T-cell (primary cell): ENCODE measurements around the gene FOXP1. TPM values are rescaled to one million over a fixed set of nuclear protein-coding genes. Genes with fewer than 3 reads are reported as not detected.

Experiments used
- ATAC-seq, 4 experiments: fragments of 200-7000 bp in 3 of 4; fragments of 150-1000 bp in 1 of 4; cut with Tn5 transposase; replicated peaks in 1 of 4; 1 replicate in 3 of 4; 2 replicates in 1 of 4; pipeline ENCODE4 v1.10.0; 2021; ENCODE audit warnings: moderate library complexity in 3 of 4, mild to moderate bottlenecking in 2 of 4, moderate number of reproducible peaks in 1 of 4
- CTCF ChIA-PET, 2 donors: fragments of 300-600 bp; sonication (Branson Sonifier 250); formaldehyde crosslinking; loops; one replicate each; lab custom pipeline; 2022; ENCODE audit warnings: antibody characterized with exemption in 2 of 2; lab: Charles Lee
- POLR2A ChIA-PET, 2 donors: fragments of 300-600 bp; sonication (Branson Sonifier 250); formaldehyde crosslinking; loops; one replicate each; lab custom pipeline; 2022; ENCODE audit warnings: antibody characterized with exemption in 2 of 2; lab: Charles Lee
- DNase-seq, 35 experiments: peaks; one replicate each; pipeline versions ENCODE4 v3.0.0 to v3.0.0-alpha.2; 2013 to 2023
- H3K27ac ChIP-seq: one replicate; pipeline ENCODE4 v1.5.1; 2013; ENCODE audit warnings: low read length
- H3K27me3 ChIP-seq, 2 experiments: replicated peaks in 1 of 2; 1 replicate in 1 of 2; 2 replicates in 1 of 2; pipeline versions ENCODE4 v1.6.1 to v1.7.0; 2013; ENCODE audit warnings: low read length in 1 of 2, mixed read lengths in 1 of 2; ENCODE audit not compliant: control insufficient read depth in 2 of 2, insufficient read depth in 2 of 2; ENCODE audit errors: extremely low read depth in 1 of 2
- H3K36me3 ChIP-seq, 2 donors: 1 replicate in 1 of 2; 2 replicates in 1 of 2; pipeline versions ENCODE4 v1.6.1 to v1.7.0; 2013; ENCODE audit warnings: low read length in 1 of 2; ENCODE audit not compliant: control insufficient read depth in 2 of 2, insufficient read depth in 1 of 2; ENCODE audit errors: extremely low read depth in 1 of 2
- H3K4me1 ChIP-seq, 2 experiments: 1 replicate in 1 of 2; 2 replicates in 1 of 2; pipeline versions ENCODE4 v1.6.1 to v1.7.0; 2013; ENCODE audit warnings: low read length in 2 of 2, mixed read lengths in 1 of 2; ENCODE audit not compliant: insufficient read depth in 2 of 2, control insufficient read depth in 1 of 2; ENCODE audit errors: extremely low read depth in 1 of 2
- H3K4me3 ChIP-seq, 2 donors: 1 replicate in 1 of 2; 2 replicates in 1 of 2; pipeline versions ENCODE4 v1.5.1 to v1.7.0; 2013; ENCODE audit warnings: mild to moderate bottlenecking in 2 of 2, low read length in 1 of 2, moderate library complexity in 1 of 2; ENCODE audit not compliant: control insufficient read depth in 1 of 2; ENCODE audit errors: extremely low read depth in 1 of 2
- H3K9me3 ChIP-seq: 2 replicates; pipeline ENCODE4 v1.7.0; 2013
- H3K27ac Mint-ChIP-seq, 2 donors: one replicate each; pipeline ENCODE4 v1.8.0; 2020 to 2021; ENCODE audit warnings: mild to moderate bottlenecking in 2 of 2, mixed read lengths in 2 of 2
- H3K27me3 Mint-ChIP-seq, 2 donors: one replicate each; pipeline ENCODE4 v1.8.0; 2021 to 2022; ENCODE audit warnings: mixed read lengths in 2 of 2
- H3K36me3 Mint-ChIP-seq: one replicate; pipeline ENCODE4 v1.8.0; 2021; ENCODE audit warnings: mixed read lengths
- H3K4me1 Mint-ChIP-seq, 3 donors: one replicate each; pipeline ENCODE4 v1.8.0; 2020 to 2022; ENCODE audit warnings: mixed read lengths in 3 of 3, mild to moderate bottlenecking in 1 of 3
- H3K4me3 Mint-ChIP-seq, 3 donors: one replicate each; pipeline ENCODE4 v1.8.0; 2020 to 2022; ENCODE audit warnings: mild to moderate bottlenecking in 3 of 3, mixed read lengths in 3 of 3, moderate library complexity in 3 of 3
- H3K9me3 Mint-ChIP-seq, 3 donors: one replicate each; pipeline ENCODE4 v1.8.0; 2020 to 2022; ENCODE audit warnings: mixed read lengths in 3 of 3
- WGBS: methylation state at CpG from one replicate; pipeline ENCODE4 v1.1.5; 2013; ENCODE audit warnings: missing lambda C conversion rate; ENCODE audit not compliant: insufficient coverage; 5-methylcytosine and 5-hydroxymethylcytosine counted together
- total RNA-seq, 35 experiments: library from RNA in 6 of 35; stranded (reverse) in 6 of 35; fragments of 120-200 nt in 1 of 35; gene quantifications; one replicate each; pipeline versions ENCODE4 v1.2.1 to v1.2.4 and lab custom pipeline; 2013 to 2026

The FOXP1 gene
- total RNA-seq, 5 donors from 2014 or later (not counting 1 experiment from before 2014, with no cell fraction given) = 258 to 586 (median 290) TPM

- Histone ChIP-seq H3K27me3 (no peaks in the 10 kb centered on the region), H3K36me3 (peaks cover 0 to 2% of the 10 kb centered on the region in 2 donors), H3K27ac (peak overlapping the region; percentile 86), H3K4me1 (peaks cover 50 to 63% of the 10 kb centered on the region in 2 experiments), H3K4me3 (peak overlapping the region; percentile 56 to 73), H3K9me3 (no peaks in the 10 kb centered on the region)
- DNase-seq = peak; percentile 42 to 89 (median 79)
- H3K4me3 Mint-ChIP-seq = peak overlapping the region; percentile 83 to 91 (median 91)
- peaks cover 79 to 93% (median 80%) of the 10 kb centered on the region in 3 donors for H3K4me1 Mint-ChIP-seq
- POLR2A ChIA-PET = interaction anchor here (0.5 to 1.6 kb wide), 19 partner anchors 8 to 591 kb away, joined by 3 to 17 read pairs (median 4); no protein-coding TSS in a partner anchor
- ATAC-seq = peak; percentile 82 to 89 (median 85)
- H3K36me3 Mint-ChIP-seq = peaks cover 3% of the 10 kb centered on the region
- CTCF ChIA-PET = interaction anchor here (0.6 to 1.2 kb wide), 5 partner anchors 10 to 268 kb away, joined by 3 to 5 read pairs (median 3); no protein-coding TSS in a partner anchor
- no peaks in the 10 kb centered on the region for H3K9me3 Mint-ChIP-seq
- peak overlapping the region; percentile 97 to 99 for H3K27ac Mint-ChIP-seq
- H3K27me3 Mint-ChIP-seq = no peaks in the 10 kb centered on the region
- 8% methylated on average over 13 of the region's 19 CpGs for WGBS
Measured at GRCh38 chr3:71130471-71131374, 452.8 kb downstream of the FOXP1 start.

DNA sequence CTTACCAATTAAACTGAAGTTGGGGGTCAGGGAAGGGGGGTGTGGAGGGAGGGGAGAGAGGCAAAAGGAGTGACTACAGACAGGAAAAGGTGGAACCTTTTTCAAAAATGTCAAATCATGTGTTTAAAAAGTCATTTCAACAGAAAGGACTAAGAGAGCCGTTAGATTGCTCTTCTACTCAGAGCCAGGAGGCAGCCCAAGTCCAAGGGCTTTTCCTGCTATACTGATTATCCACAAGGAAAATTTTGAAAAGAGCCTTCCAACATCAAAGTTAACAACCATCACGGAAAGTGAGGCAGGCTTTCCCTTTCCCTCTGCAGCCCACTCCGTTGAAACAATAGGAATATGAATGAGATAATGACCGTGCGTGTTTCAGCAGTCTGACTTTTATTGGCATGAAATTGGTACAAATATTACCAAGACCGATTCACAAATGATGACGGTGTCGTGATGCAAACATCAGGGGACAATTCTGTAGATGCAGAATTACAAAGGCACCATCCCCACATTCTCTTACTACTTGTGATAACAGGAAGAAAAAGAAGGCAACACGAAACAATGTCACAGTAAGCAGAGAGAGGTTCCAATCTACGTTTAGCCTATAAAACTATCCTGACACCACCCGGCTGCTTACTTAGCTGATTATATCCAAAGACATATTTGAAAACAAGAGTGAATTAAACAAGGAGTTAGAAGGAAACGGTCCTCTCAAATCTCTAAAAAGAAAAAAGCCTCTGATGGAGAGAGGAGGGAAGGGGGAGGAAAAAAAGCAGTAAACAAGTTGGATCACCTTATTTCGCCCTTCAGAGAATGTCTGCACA is 453.7 kb downstream of the FOXP1 start:
- WGBS = 0% methylated on average over 2 of the region's 13 CpGs
- POLR2A ChIA-PET = interaction anchor here (0.6 to 1.6 kb wide), 9 partner anchors 9 to 381 kb away, joined by 3 to 8 read pairs (median 4); no protein-coding TSS in a partner anchor
- H3K27me3 Mint-ChIP-seq = no peaks in the 10 kb centered on the region
- H3K9me3 ChIP-seq = no peaks in the 10 kb centered on the region
- H3K4me3 ChIP-seq = peak overlapping the region; percentile 56 to 73
- peak overlapping the region; percentile 86 for H3K27ac ChIP-seq
- H3K4me3 Mint-ChIP-seq = peak overlapping the region; percentile 83 to 91 (median 91)
- H3K36me3 Mint-ChIP-seq = peaks cover 5% of the 10 kb centered on the region
- H3K4me1 ChIP-seq = peaks cover 43 to 72% of the 10 kb centered on the region in 2 experiments
- H3K27me3 ChIP-seq = no peaks in the 10 kb centered on the region
- no peaks in the 10 kb centered on the region for H3K9me3 Mint-ChIP-seq
- peaks cover 0 to 6% of the 10 kb centered on the region in 2 donors for H3K36me3 ChIP-seq
- CTCF ChIA-PET = interaction anchor here (0.6 to 1.2 kb wide), 4 partner anchors 42 to 243 kb away, joined by 3 to 5 read pairs (median 3); no protein-coding TSS in a partner anchor
- peaks cover 80 to 93% (median 81%) of the 10 kb centered on the region in 3 donors for H3K4me1 Mint-ChIP-seq
- DNase-seq = peak in 28 of 35 experiments; percentile 15 to 69 (median 38)
- ATAC-seq = peak; percentile 21 to 27 (median 24)
- H3K27ac Mint-ChIP-seq = peak overlapping the region; percentile 97 to 99

- H3K9me3 ChIP-seq = no peaks in the 10 kb centered on the region
- H3K36me3 Mint-ChIP-seq = peaks cover 7% of the 10 kb centered on the region
- H3K27me3 Mint-ChIP-seq = no peaks in the 10 kb centered on the region
- H3K36me3 ChIP-seq = peaks cover 0 to 6% of the 10 kb centered on the region in 2 donors
- no peak for ATAC-seq
- H3K4me3 ChIP-seq = peak overlapping the region; percentile 56 to 73
- no peaks in the 10 kb centered on the region for H3K27me3 ChIP-seq
- POLR2A ChIA-PET = interaction anchor here (0.7 to 1.5 kb wide), 6 partner anchors 10 to 140 kb away, joined by 3 to 5 read pairs (median 4); no protein-coding TSS in a partner anchor
- WGBS = 0% methylated on average over 2 of the region's 6 CpGs
- H3K9me3 Mint-ChIP-seq = no peaks in the 10 kb centered on the region
- DNase-seq = peak in 2 of 35 experiments; percentile 19 to 33
- CTCF ChIA-PET = interaction anchor here (0.5 to 1.2 kb wide), 5 partner anchors 27 to 312 kb away, joined by 3 to 4 read pairs (median 4); no protein-coding TSS in a partner anchor
- peaks cover 76 to 92% (median 77%) of the 10 kb centered on the region in 3 donors for H3K4me1 Mint-ChIP-seq
- H3K27ac Mint-ChIP-seq = peak overlapping the region; percentile 97 to 99
- peaks cover 41 to 69% of the 10 kb centered on the region in 2 experiments for H3K4me1 ChIP-seq
- peak overlapping the region; percentile 86 for H3K27ac ChIP-seq
- peak overlapping the region; percentile 83 to 91 (median 91) for H3K4me3 Mint-ChIP-seq
Measured at GRCh38 chr3:71128961-71129360, 454.6 kb downstream of the FOXP1 start.

GRCh38 chr3:71127844-71128243 is 455.7 kb downstream of the FOXP1 start:
- peak overlapping the region; percentile 54 for H3K27ac ChIP-seq
- DNase-seq = peak in 1 of 35 experiments; percentile 15
- 83% methylated on average over 2 of the region's 7 CpGs for WGBS
- Mint-ChIP-seq H3K4me1 (peaks cover 75 to 92% (median 75%) of the 10 kb centered on the region in 3 donors), H3K27ac (peak overlapping the region; percentile 97 to 99), H3K4me3 (peak overlapping the region; percentile 83 to 91 (median 91)), H3K36me3 (peaks cover 9% of the 10 kb centered on the region), H3K9me3 (no peaks in the 10 kb centered on the region), H3K27me3 (no peaks in the 10 kb centered on the region)
- no peaks in the 10 kb centered on the region for H3K27me3 ChIP-seq
- H3K36me3 ChIP-seq = peaks cover 0 to 13% of the 10 kb centered on the region in 2 donors
- ATAC-seq = no peak
- POLR2A ChIA-PET = interaction anchor here in 1 of 2 donors (1.0 kb wide), 1 partner anchor 41 kb away, joined by 3 read pairs; no protein-coding TSS in a partner anchor
- H3K9me3 ChIP-seq = no peaks in the 10 kb centered on the region
- peaks cover 44 to 59% of the 10 kb centered on the region in 2 experiments for H3K4me1 ChIP-seq
- CTCF ChIA-PET = no interaction called here
- peak overlapping the region; percentile 56 to 62 for H3K4me3 ChIP-seq

GRCh38 chr3:71127052-71127831 is 456.3 kb downstream of the FOXP1 start:
- peaks cover 48 to 53% of the 10 kb centered on the region in 2 experiments for H3K4me1 ChIP-seq
- CTCF ChIA-PET = interaction anchor here in 1 of 2 donors (0.6 kb wide), 1 partner anchor 314 kb away, joined by 3 read pairs; no protein-coding TSS in a partner anchor

More at GRCh38 chr3:71127052-71127831, 456.3 kb downstream of the FOXP1 start:
- Mint-ChIP-seq H3K9me3 (no peaks in the 10 kb centered on the region), H3K4me1 (peaks cover 75 to 92% (median 75%) of the 10 kb centered on the region in 3 donors), H3K27me3 (no peaks in the 10 kb centered on the region), H3K27ac (peak overlapping the region; percentile 97 to 99), H3K36me3 (peaks cover 10% of the 10 kb centered on the region), H3K4me3 (peak overlapping the region; percentile 83 to 91 (median 91))
- POLR2A ChIA-PET = no interaction called here
- peaks cover 0 to 14% of the 10 kb centered on the region in 2 donors for H3K36me3 ChIP-seq
- 0% methylated on average over 1 of the region's 7 CpGs for WGBS
- no peaks in the 10 kb centered on the region for H3K9me3 ChIP-seq
- no peaks in the 10 kb centered on the region for H3K27me3 ChIP-seq
- peak overlapping the region; percentile 56 to 62 for H3K4me3 ChIP-seq
- DNase-seq (peak in 19 of 35 experiments; percentile 3 to 53 (median 16)), ATAC-seq (peak in 1 of 4 experiments; percentile 19)
- peak overlapping the region; percentile 54 for H3K27ac ChIP-seq
